ENCODE measurements around the gene MACROD2. TPM values are rescaled to one million over a fixed set of nuclear protein-coding genes. Genes with fewer than 3 reads are reported as not detected.
"Not testable (repeated sequence)": the region's sequence is repeated elsewhere in the genome, so short reads cannot be mapped to it uniquely, and the experiment has no call there.

The MACROD2 gene
- polyA plus RNA-seq, 1 donor, result 5.4 TPM

GRCh38 chr20:15377603-15378002, 1382.3 kb downstream of the MACROD2 start:
- no CpG with 5 or more reads among the region's 5 CpGs for WGBS (ENCODE audit: insufficient coverage, low lambda C conversion rate)
- DNase-seq, result not testable (repeated sequence)

GRCh38 chr20:15378151-15378550, 1382.8 kb downstream of the MACROD2 start:
- Histone ChIP-seq H3K27ac (ENCODE audit: low read length) (no peak overlapping the region), H3K4me3 (ENCODE audit: low read length) (no peak overlapping the region), H3K36me3 (ENCODE audit: control insufficient read depth, insufficient read depth, low read length) (no peaks in the 10 kb centered on the region), H3K4me1 (ENCODE audit: control insufficient read depth, insufficient read depth, low read length) (no peaks in the 10 kb centered on the region), H3K9me3 (ENCODE audit: control insufficient read depth, low read depth, low read length) (no peaks in the 10 kb centered on the region), H3K27me3 (ENCODE audit: control insufficient read depth, insufficient read depth, low read length) (no peaks in the 10 kb centered on the region)
- no peak for DNase-seq
- 69% methylated on average over 2 of the region's 2 CpGs for WGBS (ENCODE audit: insufficient coverage, low lambda C conversion rate)

More at GRCh38 chr20:15377603-15378002, 1382.3 kb downstream of the MACROD2 start:
- not testable (repeated sequence) for H3K27me3 ChIP-seq (ENCODE audit: control insufficient read depth, insufficient read depth, low read length); H3K27ac ChIP-seq (ENCODE audit: low read length); H3K9me3 ChIP-seq (ENCODE audit: control insufficient read depth, low read depth, low read length); H3K36me3 ChIP-seq (ENCODE audit: control insufficient read depth, insufficient read depth, low read length); H3K4me1 ChIP-seq (ENCODE audit: control insufficient read depth, insufficient read depth, low read length); H3K4me3 ChIP-seq (ENCODE audit: low read length)

DNA sequence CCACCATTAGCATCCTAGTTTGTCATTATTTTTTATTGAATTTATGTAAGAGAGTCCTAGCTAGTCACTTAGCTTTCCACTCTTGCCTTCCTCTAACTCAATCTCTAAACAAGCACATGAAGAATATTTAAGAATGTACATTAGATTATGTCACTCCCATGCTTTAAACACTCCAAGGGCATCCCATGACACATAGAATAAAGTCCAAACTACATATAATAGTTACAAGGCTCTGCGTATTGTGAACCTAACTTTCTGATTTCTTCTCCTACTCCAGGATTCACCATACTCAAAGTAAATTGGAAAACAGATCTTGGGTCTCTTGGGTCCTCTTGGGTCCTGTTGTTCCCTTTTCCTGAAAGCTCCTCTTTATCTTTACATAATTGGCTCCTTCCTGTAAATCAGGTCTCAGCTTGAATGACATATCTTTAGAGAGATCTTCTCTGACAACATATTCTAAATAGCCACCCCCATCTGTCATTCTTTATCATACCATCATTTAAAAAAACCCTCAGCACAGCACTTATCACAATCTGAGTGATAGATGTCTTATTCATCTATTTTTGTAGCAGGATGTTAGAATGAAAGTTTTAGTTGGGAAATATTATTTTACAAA, 1384.5 kb downstream of the MACROD2 start:
- H3K4me1 ChIP-seq (ENCODE audit: control insufficient read depth, insufficient read depth, low read length), result no peaks in the 10 kb centered on the region
- DNase-seq, result peak; percentile 8 to 63
- H3K27me3 ChIP-seq (ENCODE audit: control insufficient read depth, insufficient read depth, low read length), result no peaks in the 10 kb centered on the region
- peak overlapping the region; percentile 34 for H3K27ac ChIP-seq (ENCODE audit: low read length)
- H3K36me3 ChIP-seq (ENCODE audit: control insufficient read depth, insufficient read depth, low read length), result no peaks in the 10 kb centered on the region
- no peak overlapping the region for H3K4me3 ChIP-seq (ENCODE audit: low read length)
- no peaks in the 10 kb centered on the region for H3K9me3 ChIP-seq (ENCODE audit: control insufficient read depth, low read depth, low read length)
- WGBS (ENCODE audit: insufficient coverage, low lambda C conversion rate), result no CpG with 5 or more reads among the region's 1 CpG

- H3K27me3 ChIP-seq (ENCODE audit: control insufficient read depth, insufficient read depth, low read length), result no peaks in the 10 kb centered on the region
- DNase-seq, result no peak
- no peaks in the 10 kb centered on the region for H3K9me3 ChIP-seq (ENCODE audit: control insufficient read depth, low read depth, low read length)
- H3K4me3 ChIP-seq (ENCODE audit: low read length), result no peak overlapping the region
- H3K27ac ChIP-seq (ENCODE audit: low read length), result no peak overlapping the region
- H3K36me3 ChIP-seq (ENCODE audit: control insufficient read depth, insufficient read depth, low read length), result no peaks in the 10 kb centered on the region
- WGBS (ENCODE audit: insufficient coverage, low lambda C conversion rate), result 25% methylated on average over 1 of the region's 1 CpG
- no peaks in the 10 kb centered on the region for H3K4me1 ChIP-seq (ENCODE audit: control insufficient read depth, insufficient read depth, low read length)
Measured at GRCh38 chr20:15380770-15381169, 1385.5 kb downstream of the MACROD2 start.

- Histone ChIP-seq H3K27ac (ENCODE audit: low read length) (no peak overlapping the region), H3K27me3 (ENCODE audit: control insufficient read depth, insufficient read depth, low read length) (no peaks in the 10 kb centered on the region), H3K4me1 (ENCODE audit: control insufficient read depth, insufficient read depth, low read length) (no peaks in the 10 kb centered on the region), H3K36me3 (ENCODE audit: control insufficient read depth, insufficient read depth, low read length) (no peaks in the 10 kb centered on the region), H3K4me3 (ENCODE audit: low read length) (no peak overlapping the region), H3K9me3 (ENCODE audit: control insufficient read depth, low read depth, low read length) (no peaks in the 10 kb centered on the region)
- DNase-seq, result no peak
Measured at GRCh38 chr20:15387228-15387627, 1391.9 kb downstream of the MACROD2 start.

- 87% methylated on average over 2 of the region's 3 CpGs for WGBS (ENCODE audit: insufficient coverage, low lambda C conversion rate)
- Histone ChIP-seq H3K4me1 (ENCODE audit: control insufficient read depth, insufficient read depth, low read length) (no peaks in the 10 kb centered on the region), H3K27me3 (ENCODE audit: control insufficient read depth, insufficient read depth, low read length) (no peaks in the 10 kb centered on the region), H3K27ac (ENCODE audit: low read length) (no peak overlapping the region), H3K36me3 (ENCODE audit: control insufficient read depth, insufficient read depth, low read length) (no peaks in the 10 kb centered on the region), H3K9me3 (ENCODE audit: control insufficient read depth, low read depth, low read length) (no peaks in the 10 kb centered on the region), H3K4me3 (ENCODE audit: low read length) (no peak overlapping the region)
- no peak for DNase-seq
Measured at GRCh38 chr20:15395457-15395856, 1400.1 kb downstream of the MACROD2 start.

GRCh38 chr20:15396026-15396425, 1400.7 kb downstream of the MACROD2 start:
- H3K36me3 ChIP-seq (ENCODE audit: control insufficient read depth, insufficient read depth, low read length), result no peaks in the 10 kb centered on the region
- H3K27me3 ChIP-seq (ENCODE audit: control insufficient read depth, insufficient read depth, low read length), result no peaks in the 10 kb centered on the region
- no peaks in the 10 kb centered on the region for H3K4me1 ChIP-seq (ENCODE audit: control insufficient read depth, insufficient read depth, low read length)
- 83% methylated on average over 1 of the region's 2 CpGs for WGBS (ENCODE audit: insufficient coverage, low lambda C conversion rate)
- DNase-seq, result no peak
- no peaks in the 10 kb centered on the region for H3K9me3 ChIP-seq (ENCODE audit: control insufficient read depth, low read depth, low read length)
- H3K4me3 ChIP-seq (ENCODE audit: low read length), result no peak overlapping the region
- no peak overlapping the region for H3K27ac ChIP-seq (ENCODE audit: low read length)

DNA sequence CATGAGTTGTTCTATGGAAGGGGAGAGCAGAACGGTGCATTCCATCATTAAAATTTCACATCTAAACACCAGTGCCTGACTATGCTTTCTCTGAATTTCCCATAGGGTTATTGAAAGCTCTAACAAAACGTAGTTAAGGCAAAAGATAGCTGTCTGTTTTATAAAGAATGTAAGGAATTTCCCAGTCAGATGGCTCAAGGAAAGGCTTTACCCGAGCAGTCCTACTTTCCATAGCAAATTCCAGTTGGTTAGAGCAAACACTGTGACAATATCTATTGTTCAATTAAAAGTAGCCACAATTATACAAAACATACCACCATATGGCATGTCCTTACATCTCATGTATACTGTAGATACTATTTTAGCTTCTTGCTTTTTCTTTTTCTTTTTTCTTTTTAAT, 1401.6 kb downstream of the MACROD2 start:
- no peaks in the 10 kb centered on the region for H3K9me3 ChIP-seq (ENCODE audit: control insufficient read depth, low read depth, low read length)
- H3K36me3 ChIP-seq (ENCODE audit: control insufficient read depth, insufficient read depth, low read length), result no peaks in the 10 kb centered on the region
- no CpG with 5 or more reads among the region's 3 CpGs for WGBS (ENCODE audit: insufficient coverage, low lambda C conversion rate)
- no peak overlapping the region for H3K27ac ChIP-seq (ENCODE audit: low read length)
- no peak overlapping the region for H3K4me3 ChIP-seq (ENCODE audit: low read length)
- no peaks in the 10 kb centered on the region for H3K4me1 ChIP-seq (ENCODE audit: control insufficient read depth, insufficient read depth, low read length)
- no peaks in the 10 kb centered on the region for H3K27me3 ChIP-seq (ENCODE audit: control insufficient read depth, insufficient read depth, low read length)
- no peak for DNase-seq

- peaks cover 6% of the 10 kb centered on the region for H3K9me3 ChIP-seq (ENCODE audit: control insufficient read depth, low read depth, low read length)
- H3K4me3 ChIP-seq (ENCODE audit: low read length), result no peak overlapping the region
- no peaks in the 10 kb centered on the region for H3K36me3 ChIP-seq (ENCODE audit: control insufficient read depth, insufficient read depth, low read length)
- no peaks in the 10 kb centered on the region for H3K4me1 ChIP-seq (ENCODE audit: control insufficient read depth, insufficient read depth, low read length)
- no peak overlapping the region for H3K27ac ChIP-seq (ENCODE audit: low read length)
- DNase-seq, result no peak
- H3K27me3 ChIP-seq (ENCODE audit: control insufficient read depth, insufficient read depth, low read length), result no peaks in the 10 kb centered on the region
- WGBS (ENCODE audit: insufficient coverage, low lambda C conversion rate), result no CpG with 5 or more reads among the region's 2 CpGs
Measured at GRCh38 chr20:15399781-15400180, 1404.5 kb downstream of the MACROD2 start.

DNA sequence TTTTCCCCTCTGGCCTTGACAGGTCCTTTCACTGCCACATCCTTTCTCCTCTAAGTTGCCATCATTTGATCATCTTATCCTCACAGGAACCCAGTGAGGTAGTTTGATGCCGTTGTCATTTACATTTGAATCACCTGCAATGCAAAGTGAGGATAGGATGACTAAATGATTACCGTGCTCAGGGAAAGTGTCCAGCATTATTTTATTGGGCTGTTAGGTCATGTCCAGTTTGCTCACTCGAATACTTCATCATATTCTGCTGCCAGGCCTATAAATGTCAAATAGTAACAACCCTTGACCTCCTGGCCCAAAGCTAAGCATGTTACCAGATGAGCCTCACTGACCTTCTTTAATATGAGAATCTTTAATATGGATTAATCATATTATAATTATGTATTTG, 1410.8 kb downstream of the MACROD2 start:
- no peak for DNase-seq
- Histone ChIP-seq H3K27me3 (ENCODE audit: control insufficient read depth, insufficient read depth, low read length) (no peaks in the 10 kb centered on the region), H3K36me3 (ENCODE audit: control insufficient read depth, insufficient read depth, low read length) (no peaks in the 10 kb centered on the region), H3K4me1 (ENCODE audit: control insufficient read depth, insufficient read depth, low read length) (no peaks in the 10 kb centered on the region), H3K27ac (ENCODE audit: low read length) (no peak overlapping the region), H3K9me3 (ENCODE audit: control insufficient read depth, low read depth, low read length) (peaks cover 6% of the 10 kb centered on the region), H3K4me3 (ENCODE audit: low read length) (no peak overlapping the region)
- no CpG with 5 or more reads among the region's 3 CpGs for WGBS (ENCODE audit: insufficient coverage, low lambda C conversion rate)

- Histone ChIP-seq H3K36me3 (ENCODE audit: control insufficient read depth, insufficient read depth, low read length) (no peaks in the 10 kb centered on the region), H3K27ac (ENCODE audit: low read length) (no peak overlapping the region), H3K27me3 (ENCODE audit: control insufficient read depth, insufficient read depth, low read length) (no peaks in the 10 kb centered on the region), H3K9me3 (ENCODE audit: control insufficient read depth, low read depth, low read length) (no peaks in the 10 kb centered on the region), H3K4me1 (ENCODE audit: control insufficient read depth, insufficient read depth, low read length) (no peaks in the 10 kb centered on the region), H3K4me3 (ENCODE audit: low read length) (no peak overlapping the region)
- no peak for DNase-seq
- WGBS (ENCODE audit: insufficient coverage, low lambda C conversion rate), result no CpG with 5 or more reads among the region's 3 CpGs
Measured at GRCh38 chr20:15411781-15412180, 1416.5 kb downstream of the MACROD2 start.
